ENCODE data around the gene PLB1.

PLB1 gene

DNA sequence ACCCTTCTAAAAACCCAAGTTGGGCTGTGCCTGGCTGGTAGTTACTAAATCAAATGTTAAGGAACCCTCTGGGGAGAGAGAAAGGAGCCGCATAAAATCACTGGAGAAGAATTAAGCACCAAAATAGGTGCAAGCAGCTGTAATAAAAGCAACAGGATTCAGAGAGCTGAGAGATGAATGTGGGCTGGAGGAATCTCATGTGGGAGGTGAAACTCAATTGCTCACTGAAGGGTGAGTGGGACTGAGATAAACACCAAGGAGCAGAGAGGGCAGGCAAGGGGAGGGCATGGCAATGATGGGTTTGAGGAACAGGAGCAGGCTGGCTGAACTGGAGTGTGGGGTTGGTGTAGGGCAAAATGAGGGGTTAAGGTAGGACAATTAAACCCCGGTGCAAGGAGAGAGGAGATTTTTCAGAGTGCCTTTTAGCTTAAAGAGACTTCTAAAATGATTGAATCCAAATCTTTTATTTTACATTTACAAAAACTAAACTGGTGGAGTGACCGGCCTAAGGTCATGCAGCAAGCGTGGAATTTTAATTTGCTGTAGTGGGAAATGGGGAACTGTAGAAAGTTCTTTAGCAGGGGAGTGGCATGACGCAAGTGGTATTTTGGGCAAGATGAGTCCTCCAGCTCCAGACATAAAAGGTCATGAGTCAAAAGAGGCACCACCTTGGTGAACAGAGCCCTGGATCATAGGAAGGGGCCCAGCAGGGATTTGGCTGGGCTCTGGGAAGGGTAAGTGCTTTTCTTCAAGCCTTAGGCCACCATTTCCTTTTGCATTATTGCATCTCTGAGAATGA, 10.5 kb downstream of the PLB1 start:
- DNase-seq (ENCODE audit: low read depth): no peak

GRCh38 chr2:28507796-28508764, 12.2 kb downstream of the PLB1 start:
- no peak for DNase-seq (ENCODE audit: low read depth)

GRCh38 chr2:28509361-28509760, 13.5 kb downstream of the PLB1 start:
- no peak for DNase-seq (ENCODE audit: low read depth)

- no peak for DNase-seq (ENCODE audit: low read depth)
Measured at GRCh38 chr2:28510184-28510583, 14.3 kb downstream of the PLB1 start.

DNA sequence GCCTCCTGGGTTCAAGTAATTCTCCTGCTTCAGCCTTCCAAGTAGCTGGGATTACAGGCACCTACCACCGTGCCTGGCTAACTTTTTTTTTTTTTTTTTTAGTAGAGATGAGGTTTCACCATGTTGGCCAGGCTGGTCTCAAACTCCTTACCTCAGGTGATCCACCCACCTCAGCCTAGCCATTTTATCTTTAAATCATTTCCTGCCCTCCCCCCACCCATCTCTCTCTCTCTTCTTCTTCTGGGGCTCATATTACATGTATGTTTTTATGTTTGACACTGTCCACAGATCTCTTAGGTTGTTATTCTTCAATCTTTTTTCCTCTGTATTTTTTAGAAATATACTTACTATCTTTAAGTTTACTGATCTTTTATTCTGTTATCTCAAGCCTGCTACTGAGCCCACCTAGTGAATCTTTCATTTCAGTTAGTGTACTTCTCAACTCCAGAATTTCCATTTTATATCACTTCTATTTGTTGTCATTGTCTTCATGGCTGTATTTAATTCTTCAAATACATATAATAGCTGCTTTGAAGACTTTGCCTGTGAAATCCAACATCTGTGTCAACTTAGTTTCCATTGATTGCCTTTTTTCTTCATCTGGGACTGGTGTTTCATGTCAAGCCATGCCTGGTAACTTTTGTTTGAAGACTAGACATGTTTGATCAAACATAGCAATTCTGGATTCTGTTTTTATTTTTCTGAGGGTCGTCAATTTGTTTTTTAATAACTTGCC, 16.2 kb downstream of the PLB1 start:
- DNase-seq (ENCODE audit: low read depth): no peak

GRCh38 chr2:28512607-28512965, 16.7 kb downstream of the PLB1 start:
- DNase-seq (ENCODE audit: low read depth): no peak

DNA sequence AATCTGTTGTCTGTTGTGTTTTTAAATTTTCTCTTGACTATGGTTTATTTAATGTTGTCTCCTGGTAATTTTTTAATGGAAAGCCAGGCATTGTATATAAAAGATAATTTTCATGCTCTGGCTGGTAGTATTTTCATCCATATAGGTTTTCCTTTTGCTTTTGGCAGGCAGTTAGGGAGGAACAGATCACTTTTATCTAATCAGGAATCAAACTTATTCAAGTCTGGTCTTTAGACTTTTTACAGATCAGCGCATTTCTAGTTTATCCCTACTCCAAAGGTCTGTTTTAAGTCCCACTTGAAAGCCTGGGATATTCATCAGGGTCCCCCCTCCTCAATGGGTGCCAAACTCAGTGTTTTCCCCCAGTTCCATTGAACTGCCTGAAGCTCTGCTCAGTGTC, 17.2 kb downstream of the PLB1 start:
- no peak for DNase-seq (ENCODE audit: low read depth)

GRCh38 chr2:28515176-28515751, 19.4 kb downstream of the PLB1 start:
- no peak for DNase-seq (ENCODE audit: low read depth)

- no peak for DNase-seq (ENCODE audit: low read depth)
Measured at GRCh38 chr2:28516430-28516829, 20.6 kb downstream of the PLB1 start.

DNA sequence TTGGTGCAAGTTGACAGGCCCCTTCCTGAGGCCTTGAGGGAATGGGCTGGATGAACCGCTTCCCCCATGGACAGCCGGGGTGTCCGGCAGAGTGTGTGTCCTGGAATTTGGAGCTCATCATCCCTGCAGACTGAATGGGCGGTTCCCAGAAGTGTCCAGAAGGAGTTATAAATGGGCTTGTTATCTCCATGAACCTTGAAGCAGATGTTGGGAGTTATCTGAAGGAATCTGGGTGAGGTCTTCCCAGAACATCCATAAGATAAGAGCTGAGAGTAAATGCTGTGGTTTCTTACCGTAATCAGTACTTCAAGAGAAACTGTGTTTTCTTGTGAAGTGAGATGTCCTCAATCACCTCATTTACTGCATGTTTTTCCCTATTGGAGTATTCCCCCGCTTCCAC, 21.1 kb downstream of the PLB1 start:
- DNase-seq (ENCODE audit: low read depth): no peak

GRCh38 chr2:28521663-28522062, 25.8 kb downstream of the PLB1 start:
- DNase-seq (ENCODE audit: low read depth): no peak

DNA sequence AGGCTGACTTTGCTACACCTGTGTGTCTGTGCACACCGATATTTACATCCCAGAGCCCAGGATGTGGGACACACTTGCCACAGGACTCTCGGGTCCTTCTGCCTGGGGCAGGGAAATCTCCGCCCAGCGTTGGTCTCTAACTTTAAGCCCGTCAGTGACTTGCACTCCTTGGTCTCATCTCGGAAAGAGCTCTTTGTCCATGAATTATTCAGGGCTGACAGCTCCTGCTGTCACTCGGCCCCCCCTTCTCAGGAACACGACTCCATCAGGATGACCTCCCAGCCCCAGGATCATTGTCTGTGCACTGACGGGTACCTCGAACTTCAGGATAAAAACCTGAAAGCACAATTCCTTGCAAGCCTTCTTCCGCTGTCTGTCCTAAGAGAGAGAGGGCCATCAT, 26.6 kb downstream of the PLB1 start:
- DNase-seq (ENCODE audit: low read depth): no peak

- no peak for DNase-seq (ENCODE audit: low read depth)
Measured at GRCh38 chr2:28523902-28524301, 28.0 kb downstream of the PLB1 start.

DNA sequence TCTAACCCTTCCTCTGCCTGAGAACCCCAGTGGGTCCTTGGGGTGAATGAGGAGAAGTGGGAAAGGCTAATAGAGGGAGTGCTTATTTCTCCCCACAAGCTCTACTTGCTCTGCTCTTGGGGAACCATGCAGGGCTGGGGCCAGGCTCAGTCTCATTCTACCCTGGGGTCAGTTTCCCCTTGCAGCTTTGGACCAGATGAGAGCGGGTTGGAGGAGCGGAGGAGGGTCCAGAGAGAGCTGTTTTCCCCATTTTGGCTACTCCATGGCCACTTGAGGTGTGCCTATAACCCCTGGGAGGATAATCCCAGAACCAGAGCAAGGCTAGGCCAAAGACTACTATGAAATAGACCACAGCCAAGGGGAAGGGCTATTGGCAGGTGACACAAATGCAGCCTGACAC, 29.6 kb downstream of the PLB1 start:
- DNase-seq (ENCODE audit: low read depth): no peak

GRCh38 chr2:28526527-28527132, 30.8 kb downstream of the PLB1 start:
- no peak for DNase-seq (ENCODE audit: low read depth)

DNA sequence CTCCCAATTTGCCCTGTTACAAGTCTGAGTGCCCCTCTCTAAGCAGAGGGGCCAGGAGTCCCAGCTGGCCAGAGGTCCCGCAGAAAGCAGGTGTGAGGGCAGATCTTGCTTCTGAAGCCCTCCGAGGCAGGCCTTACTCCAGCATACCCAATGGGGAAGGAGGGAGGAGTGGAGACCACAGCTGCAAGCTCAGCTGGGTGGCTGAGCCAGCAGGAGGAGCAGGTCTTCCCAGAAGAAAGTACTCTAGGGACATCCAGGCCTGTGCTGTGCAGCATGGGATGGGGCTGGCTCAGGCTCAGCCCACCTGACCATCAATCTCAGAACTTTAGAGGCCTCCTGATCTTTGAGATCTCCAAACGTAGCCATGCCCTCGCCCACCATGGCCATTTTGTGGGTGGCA, 31.3 kb downstream of the PLB1 start:
- no peak for DNase-seq (ENCODE audit: low read depth)

- no peak for DNase-seq (ENCODE audit: low read depth)
Measured at GRCh38 chr2:28528206-28528605, 32.3 kb downstream of the PLB1 start.

- DNase-seq (ENCODE audit: low read depth): no peak
Measured at GRCh38 chr2:28530782-28531181, 34.9 kb downstream of the PLB1 start.

- no peak for DNase-seq (ENCODE audit: low read depth)
Measured at GRCh38 chr2:28532399-28532798, 36.5 kb downstream of the PLB1 start.

GRCh38 chr2:28533044-28533680, 37.3 kb downstream of the PLB1 start:
- DNase-seq (ENCODE audit: low read depth): no peak

DNA sequence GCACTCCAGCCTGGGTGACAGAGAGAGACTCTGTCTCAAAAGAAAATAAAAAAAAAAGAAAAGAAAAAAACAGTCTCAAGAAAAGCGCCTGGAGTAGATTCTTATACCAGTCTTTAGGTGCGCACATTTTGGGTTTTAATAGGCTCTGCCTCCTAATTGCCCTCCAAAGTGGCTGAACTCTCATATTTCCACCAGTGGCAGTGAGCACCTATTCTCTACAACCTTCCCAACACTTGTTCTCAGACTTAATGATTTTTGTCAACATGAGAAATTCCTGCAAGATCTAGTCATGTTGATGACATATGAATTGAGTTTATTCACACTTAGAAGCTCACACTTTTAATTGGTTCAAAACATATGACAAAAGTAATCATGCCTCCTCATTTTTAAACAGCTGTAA, 39.0 kb downstream of the PLB1 start:
- no peak for DNase-seq (ENCODE audit: low read depth)
